ENCODE results near the gene NOL7.

The NOL7 gene

GRCh38 chr6:13635948-13636658, 21.0 kb downstream of the NOL7 start:
- H3K9ac ChIP-seq (ENCODE audit: low read length), result no peak overlapping the region
- no peaks in the 10 kb centered on the region for H3K27me3 ChIP-seq (ENCODE audit: control insufficient read depth, insufficient read depth, low read length)
- no peaks in the 10 kb centered on the region for H3K36me3 ChIP-seq (ENCODE audit: control insufficient read depth, insufficient read depth, low read length)
- H3K4me1 ChIP-seq (ENCODE audit: control insufficient read depth, insufficient read depth, low read length), result no peaks in the 10 kb centered on the region
- H3K9me3 ChIP-seq (ENCODE audit: control insufficient read depth, low read length), result no peaks in the 10 kb centered on the region
- no peak overlapping the region for H3K4me3 ChIP-seq (ENCODE audit: low read length)

GRCh38 chr6:13638014-13638413, 22.9 kb downstream of the NOL7 start:
- no peak overlapping the region for H3K4me3 ChIP-seq (ENCODE audit: low read length)
- no peaks in the 10 kb centered on the region for H3K4me1 ChIP-seq (ENCODE audit: control insufficient read depth, insufficient read depth, low read length)
- no peak overlapping the region for H3K9ac ChIP-seq (ENCODE audit: low read length)
- no peaks in the 10 kb centered on the region for H3K9me3 ChIP-seq (ENCODE audit: control insufficient read depth, low read length)
- H3K27me3 ChIP-seq (ENCODE audit: control insufficient read depth, insufficient read depth, low read length), result no peaks in the 10 kb centered on the region
- H3K36me3 ChIP-seq (ENCODE audit: control insufficient read depth, insufficient read depth, low read length), result no peaks in the 10 kb centered on the region

GRCh38 chr6:13638626-13639025, 23.5 kb downstream of the NOL7 start:
- no peak overlapping the region for H3K4me3 ChIP-seq (ENCODE audit: low read length)
- no peaks in the 10 kb centered on the region for H3K27me3 ChIP-seq (ENCODE audit: control insufficient read depth, insufficient read depth, low read length)
- H3K9me3 ChIP-seq (ENCODE audit: control insufficient read depth, low read length), result no peaks in the 10 kb centered on the region
- no peak overlapping the region for H3K9ac ChIP-seq (ENCODE audit: low read length)
- H3K36me3 ChIP-seq (ENCODE audit: control insufficient read depth, insufficient read depth, low read length), result no peaks in the 10 kb centered on the region
- H3K4me1 ChIP-seq (ENCODE audit: control insufficient read depth, insufficient read depth, low read length), result no peaks in the 10 kb centered on the region

GRCh38 chr6:13641315-13641714, 26.2 kb downstream of the NOL7 start:
- no peaks in the 10 kb centered on the region for H3K4me1 ChIP-seq (ENCODE audit: control insufficient read depth, insufficient read depth, low read length)
- no peaks in the 10 kb centered on the region for H3K36me3 ChIP-seq (ENCODE audit: control insufficient read depth, insufficient read depth, low read length)
- H3K4me3 ChIP-seq (ENCODE audit: low read length), result no peak overlapping the region
- H3K27me3 ChIP-seq (ENCODE audit: control insufficient read depth, insufficient read depth, low read length), result no peaks in the 10 kb centered on the region
- no peaks in the 10 kb centered on the region for H3K9me3 ChIP-seq (ENCODE audit: control insufficient read depth, low read length)
- no peak overlapping the region for H3K9ac ChIP-seq (ENCODE audit: low read length)

GRCh38 chr6:13643125-13643524, 28.0 kb downstream of the NOL7 start:
- H3K36me3 ChIP-seq (ENCODE audit: control insufficient read depth, insufficient read depth, low read length), result no peaks in the 10 kb centered on the region

GRCh38 chr6:13648850-13649249, 33.7 kb downstream of the NOL7 start:
- Histone ChIP-seq H3K9me3 (ENCODE audit: control insufficient read depth, low read length) (no peaks in the 10 kb centered on the region), H3K4me3 (ENCODE audit: low read length) (no peak overlapping the region), H3K36me3 (ENCODE audit: control insufficient read depth, insufficient read depth, low read length) (no peaks in the 10 kb centered on the region), H3K9ac (ENCODE audit: low read length) (no peak overlapping the region), H3K27me3 (ENCODE audit: control insufficient read depth, insufficient read depth, low read length) (no peaks in the 10 kb centered on the region), H3K4me1 (ENCODE audit: control insufficient read depth, insufficient read depth, low read length) (no peaks in the 10 kb centered on the region)

More at GRCh38 chr6:13643125-13643524, 28.0 kb downstream of the NOL7 start:
- no peaks in the 10 kb centered on the region for H3K27me3 ChIP-seq (ENCODE audit: control insufficient read depth, insufficient read depth, low read length)
- H3K4me3 ChIP-seq (ENCODE audit: low read length), result no peak overlapping the region
- H3K4me1 ChIP-seq (ENCODE audit: control insufficient read depth, insufficient read depth, low read length), result no peaks in the 10 kb centered on the region
- H3K9ac ChIP-seq (ENCODE audit: low read length), result no peak overlapping the region
- no peaks in the 10 kb centered on the region for H3K9me3 ChIP-seq (ENCODE audit: control insufficient read depth, low read length)

GRCh38 chr6:13649393-13649792, 34.3 kb downstream of the NOL7 start:
- Histone ChIP-seq H3K27me3 (ENCODE audit: control insufficient read depth, insufficient read depth, low read length) (no peaks in the 10 kb centered on the region), H3K4me3 (ENCODE audit: low read length) (no peak overlapping the region), H3K36me3 (ENCODE audit: control insufficient read depth, insufficient read depth, low read length) (no peaks in the 10 kb centered on the region), H3K4me1 (ENCODE audit: control insufficient read depth, insufficient read depth, low read length) (no peaks in the 10 kb centered on the region), H3K9ac (ENCODE audit: low read length) (no peak overlapping the region), H3K9me3 (ENCODE audit: control insufficient read depth, low read length) (no peaks in the 10 kb centered on the region)

- no peaks in the 10 kb centered on the region for H3K36me3 ChIP-seq (ENCODE audit: control insufficient read depth, insufficient read depth, low read length)
- no peaks in the 10 kb centered on the region for H3K4me1 ChIP-seq (ENCODE audit: control insufficient read depth, insufficient read depth, low read length)
- H3K9ac ChIP-seq (ENCODE audit: low read length), result no peak overlapping the region
- H3K27me3 ChIP-seq (ENCODE audit: control insufficient read depth, insufficient read depth, low read length), result no peaks in the 10 kb centered on the region
- H3K4me3 ChIP-seq (ENCODE audit: low read length), result no peak overlapping the region
- no peaks in the 10 kb centered on the region for H3K9me3 ChIP-seq (ENCODE audit: control insufficient read depth, low read length)
Observed at GRCh38 chr6:13653296-13653695, 38.2 kb downstream of the NOL7 start.

- no peak overlapping the region for H3K4me3 ChIP-seq (ENCODE audit: low read length)
- H3K9me3 ChIP-seq (ENCODE audit: control insufficient read depth, low read length), result no peaks in the 10 kb centered on the region
- no peaks in the 10 kb centered on the region for H3K27me3 ChIP-seq (ENCODE audit: control insufficient read depth, insufficient read depth, low read length)
- H3K4me1 ChIP-seq (ENCODE audit: control insufficient read depth, insufficient read depth, low read length), result no peaks in the 10 kb centered on the region
- H3K9ac ChIP-seq (ENCODE audit: low read length), result no peak overlapping the region
- no peaks in the 10 kb centered on the region for H3K36me3 ChIP-seq (ENCODE audit: control insufficient read depth, insufficient read depth, low read length)
Observed at GRCh38 chr6:13654496-13654895, 39.4 kb downstream of the NOL7 start.

GRCh38 chr6:13655700-13656099, 40.6 kb downstream of the NOL7 start:
- no peak overlapping the region for H3K9ac ChIP-seq (ENCODE audit: low read length)
- no peaks in the 10 kb centered on the region for H3K9me3 ChIP-seq (ENCODE audit: control insufficient read depth, low read length)
- H3K4me1 ChIP-seq (ENCODE audit: control insufficient read depth, insufficient read depth, low read length), result no peaks in the 10 kb centered on the region
- no peak overlapping the region for H3K4me3 ChIP-seq (ENCODE audit: low read length)
- H3K36me3 ChIP-seq (ENCODE audit: control insufficient read depth, insufficient read depth, low read length), result no peaks in the 10 kb centered on the region
- H3K27me3 ChIP-seq (ENCODE audit: control insufficient read depth, insufficient read depth, low read length), result no peaks in the 10 kb centered on the region

GRCh38 chr6:13660273-13660672, 45.1 kb downstream of the NOL7 start:
- no peaks in the 10 kb centered on the region for H3K36me3 ChIP-seq (ENCODE audit: control insufficient read depth, insufficient read depth, low read length)
- H3K4me1 ChIP-seq (ENCODE audit: control insufficient read depth, insufficient read depth, low read length), result no peaks in the 10 kb centered on the region
- no peak overlapping the region for H3K4me3 ChIP-seq (ENCODE audit: low read length)
- H3K9ac ChIP-seq (ENCODE audit: low read length), result no peak overlapping the region
- no peaks in the 10 kb centered on the region for H3K9me3 ChIP-seq (ENCODE audit: control insufficient read depth, low read length)
- no peaks in the 10 kb centered on the region for H3K27me3 ChIP-seq (ENCODE audit: control insufficient read depth, insufficient read depth, low read length)

GRCh38 chr6:13660893-13661292, 45.8 kb downstream of the NOL7 start:
- H3K4me3 ChIP-seq (ENCODE audit: low read length), result no peak overlapping the region
- H3K9me3 ChIP-seq (ENCODE audit: control insufficient read depth, low read length), result no peaks in the 10 kb centered on the region
- H3K27me3 ChIP-seq (ENCODE audit: control insufficient read depth, insufficient read depth, low read length), result no peaks in the 10 kb centered on the region
- no peak overlapping the region for H3K9ac ChIP-seq (ENCODE audit: low read length)
- no peaks in the 10 kb centered on the region for H3K36me3 ChIP-seq (ENCODE audit: control insufficient read depth, insufficient read depth, low read length)
- H3K4me1 ChIP-seq (ENCODE audit: control insufficient read depth, insufficient read depth, low read length), result no peaks in the 10 kb centered on the region

- H3K4me1 ChIP-seq (ENCODE audit: control insufficient read depth, insufficient read depth, low read length), result peaks cover 5% of the 10 kb centered on the region
- H3K9ac ChIP-seq (ENCODE audit: low read length), result no peak overlapping the region
- H3K36me3 ChIP-seq (ENCODE audit: control insufficient read depth, insufficient read depth, low read length), result no peaks in the 10 kb centered on the region
- H3K27me3 ChIP-seq (ENCODE audit: control insufficient read depth, insufficient read depth, low read length), result no peaks in the 10 kb centered on the region
- H3K9me3 ChIP-seq (ENCODE audit: control insufficient read depth, low read length), result no peaks in the 10 kb centered on the region
- no peak overlapping the region for H3K4me3 ChIP-seq (ENCODE audit: low read length)
Observed at GRCh38 chr6:13661647-13662046, 46.5 kb downstream of the NOL7 start.
